SK-N-SH (cell line): ENCODE results near the gene CCDC106. TPM values are rescaled to one million over a fixed set of nuclear protein-coding genes. Genes with fewer than 3 reads are reported as not detected.

ENCODE experiments used
- CTCF ChIA-PET: fragments of 300-600, 350-600 bp; formaldehyde crosslinking; extraction: SDS; loops from one replicate; lab custom pipeline; 2021; lab: Yijun Ruan, JAX
- POLR2A ChIA-PET: fragments of 350-600 bp; sonication (Branson Sonifier 250); formaldehyde crosslinking; extraction: SDS; loops from one replicate; lab custom pipeline; 2020; ENCODE audit warnings: antibody characterized with exemption, inconsistent platforms; lab: Yijun Ruan, JAX
- DNase-seq: peaks from one replicate; pipeline ENCODE4 v3.0.0; 2012
- H2AFZ ChIP-seq: fragments of 200-600 bp; sonication (generic); 2 replicates; pipeline ENCODE4 v1.8.1; 2016; ENCODE audit warnings: antibody characterized with exemption, mild to moderate bottlenecking, low read depth
- H3F3A ChIP-seq: fragments of 200-600 bp; sonication (generic); replicated peaks from 2 replicates; pipeline ENCODE3; 2016; ENCODE audit warnings: antibody characterized with exemption, mild to moderate bottlenecking; ENCODE audit not compliant: insufficient read depth
- H3K27ac ChIP-seq, 2 experiments: fragments of 200-500 bp in 1 of 2; fragments of 200-600 bp in 1 of 2; sonication (Bioruptor generic) in 1 of 2; sonication (generic), shearing (Covaris generic) in 1 of 2; 2 replicates each; pipeline versions ENCODE4 v1.5.1 to v1.6.1; 2014 to 2016; ENCODE audit warnings: low read depth in 2 of 2, inconsistent platforms in 1 of 2, low read length in 1 of 2, mild to moderate bottlenecking in 1 of 2, mixed read lengths in 1 of 2
- H3K27me3 ChIP-seq: fragments of 200-600 bp; sonication (generic), shearing (Covaris generic); 2 replicates; pipeline ENCODE4 v1.6.1; 2016; ENCODE audit warnings: mixed run types; ENCODE audit not compliant: insufficient read depth
- H3K36me3 ChIP-seq, 2 experiments: fragments of 200-500 bp in 1 of 2; fragments of 200-600 bp in 1 of 2; sonication (Bioruptor generic) in 1 of 2; sonication (generic) in 1 of 2; replicated peaks in 1 of 2; 2 replicates each; pipeline versions ENCODE3 to v1.5.1; 2014 to 2016; ENCODE audit warnings: low read length in 1 of 2, mild to moderate bottlenecking in 1 of 2; ENCODE audit not compliant: insufficient read depth in 2 of 2, control insufficient read depth in 1 of 2
- H3K4me1 ChIP-seq, 2 experiments: fragments of 200-500 bp in 1 of 2; fragments of 200-600 bp in 1 of 2; sonication (Bioruptor generic) in 1 of 2; sonication (generic), shearing (Covaris generic) in 1 of 2; 2 replicates each; pipeline versions ENCODE4 v1.5.1 to v1.6.1; 2014 to 2016; ENCODE audit warnings: low read depth in 1 of 2, low read length in 1 of 2, mixed run types in 1 of 2; ENCODE audit not compliant: insufficient read depth in 2 of 2, control insufficient read depth in 1 of 2
- H3K4me2 ChIP-seq: fragments of 200-600 bp; sonication (generic), shearing (Covaris generic); 2 replicates; pipeline ENCODE4 v1.6.1; 2017; ENCODE audit warnings: mixed run types
- H3K4me3 ChIP-seq, 2 experiments: fragments of 200-500 bp in 1 of 2; fragments of 200-600 bp in 1 of 2; sonication (Bioruptor generic) in 1 of 2; sonication (generic), shearing (Covaris generic) in 1 of 2; 2 replicates each; pipeline versions ENCODE4 v1.5.1 to v1.8.1; 2014 to 2016; ENCODE audit warnings: low read depth in 2 of 2, inconsistent platforms in 1 of 2, low read length in 1 of 2, mild to moderate bottlenecking in 1 of 2, mixed read lengths in 1 of 2, moderate library complexity in 1 of 2
- H3K79me2 ChIP-seq: fragments of 200-600 bp; sonication (generic); 2 replicates; pipeline ENCODE4 v1.8.1; 2017; ENCODE audit warnings: mild to moderate bottlenecking; ENCODE audit not compliant: insufficient read depth
- H3K9ac ChIP-seq: fragments of 200-600 bp; sonication (generic); 2 replicates; pipeline ENCODE4 v1.6.1; 2017; ENCODE audit warnings: mixed run types
- H3K9me2 ChIP-seq: fragments of 200-600 bp; sonication (generic); 2 replicates; pipeline ENCODE4 v1.6.1; 2017; ENCODE audit warnings: mixed run types
- H3K9me3 ChIP-seq: fragments of 200-600 bp; sonication (generic); 2 replicates; pipeline ENCODE4 v1.6.1; 2017; ENCODE audit warnings: mixed run types, mild to moderate bottlenecking, moderate library complexity
- H4K20me1 ChIP-seq: fragments of 200-600 bp; sonication (generic); 2 replicates; pipeline ENCODE4 v1.6.1; 2017; ENCODE audit warnings: mild to moderate bottlenecking, mixed run types; ENCODE audit not compliant: insufficient read depth
- CHD2 ChIP-seq: fragments of 150-350 bp; IDR thresholded peaks from 2 replicates; pipeline ENCODE4 v1.6.1; 2018; ENCODE audit warnings: low read length; ENCODE audit not compliant: partially characterized antibody
- ELF1 ChIP-seq: IDR thresholded peaks from 2 replicates; pipeline ENCODE4 v1.4.0; 2012
- EP300 ChIP-seq, 2 experiments: IDR thresholded peaks; 2 replicates each; pipeline versions ENCODE4 v1.4.0 to v1.6.1; 2012; ENCODE audit warnings: borderline replicate concordance in 1 of 2, low read depth in 1 of 2, low read length in 1 of 2
- EZH2phosphoT487 ChIP-seq: fragments of 200-600 bp; sonication (generic); IDR thresholded peaks from 2 replicates; pipeline ENCODE4 v1.6.1; 2017; ENCODE audit warnings: low read depth, mixed run types, mild to moderate bottlenecking, antibody characterized with exemption, moderate library complexity, borderline replicate concordance
- FOXM1 ChIP-seq: IDR thresholded peaks from 2 replicates; pipeline ENCODE4 v1.4.0; 2012; ENCODE audit warnings: low read depth, mild to moderate bottlenecking
- MEF2A ChIP-seq: IDR thresholded peaks from 2 replicates; pipeline ENCODE4 v1.4.0; 2012; ENCODE audit warnings: low read depth, borderline replicate concordance
- NRF1 ChIP-seq: IDR thresholded peaks from 2 replicates; pipeline ENCODE4 v1.6.1; 2012; ENCODE audit warnings: low read depth, mild to moderate bottlenecking, low read length
- POLR2AphosphoS5 ChIP-seq: IDR thresholded peaks from 2 replicates; pipeline ENCODE4 v1.6.1; 2012; ENCODE audit warnings: low read depth, low read length
- RAD21 ChIP-seq: IDR thresholded peaks from 2 replicates; pipeline ENCODE4 v1.6.1; 2012; ENCODE audit warnings: mild to moderate bottlenecking, low read length
- RCOR1 ChIP-seq: fragments of 150-350 bp; IDR thresholded peaks from 2 replicates; pipeline ENCODE4 v1.6.1; 2017; ENCODE audit warnings: antibody characterized with exemption, low read length
- RXRA ChIP-seq: IDR thresholded peaks from 2 replicates; pipeline ENCODE4 v1.4.0; 2012; ENCODE audit warnings: low read depth, mild to moderate bottlenecking, borderline replicate concordance
- SIN3A ChIP-seq: IDR thresholded peaks from 2 replicates; pipeline ENCODE4 v1.6.1; 2012; ENCODE audit warnings: low read depth, mild to moderate bottlenecking, low read length, moderate library complexity, borderline replicate concordance
- SMC3 ChIP-seq: IDR thresholded peaks from 2 replicates; pipeline ENCODE4 v1.6.1; 2012; ENCODE audit warnings: low read depth, low read length, improper control_type of control experiment
- TAF1 ChIP-seq: IDR thresholded peaks from 2 replicates; pipeline ENCODE4 v1.6.1; 2012; ENCODE audit warnings: low read depth, mild to moderate bottlenecking, low read length, moderate library complexity, borderline replicate concordance
- TCF12 ChIP-seq: IDR thresholded peaks from 2 replicates; pipeline ENCODE4 v1.4.0; 2012
- WGBS: methylation state at CpG from one replicate; pipeline ENCODE4 v1.1.6; 2017; ENCODE audit warnings: low lambda C conversion rate; 5-methylcytosine and 5-hydroxymethylcytosine counted together
- polyA plus RNA-seq, 3 experiments: library from polyadenylated mRNA; depleted of rRNA; stranded (reverse); fragments of >200 nt; gene quantifications; 2 replicates each; pipeline ENCODE4 v1.2.3, GENCODE V29; 2012
- TF ChIP-seq, protein P1 (sequence below): fragments of 200-600 bp; sonication (generic); IDR thresholded peaks from 2 replicates; pipeline ENCODE4 v1.6.1; 2017; ENCODE audit warnings: antibody characterized with exemption, mild to moderate bottlenecking, moderate library complexity
- TF ChIP-seq, protein P2 (sequence below): IDR thresholded peaks from 2 replicates; pipeline ENCODE4 v1.4.0; 2012; ENCODE audit warnings: low read depth
- TF ChIP-seq, protein P3 (sequence below): IDR thresholded peaks from 2 replicates; pipeline ENCODE4 v1.4.0; 2012; ENCODE audit warnings: low read depth, borderline replicate concordance
- TF ChIP-seq, protein P4 (sequence below): fragments of 150-350 bp; IDR thresholded peaks from 2 replicates; pipeline ENCODE4 v1.6.1; 2017; ENCODE audit warnings: antibody characterized with exemption, low read length, low read depth, borderline replicate concordance
- TF ChIP-seq, protein P5 (sequence below): IDR thresholded peaks from 2 replicates; pipeline ENCODE4; 2012

The CCDC106 gene
- polyA plus RNA-seq, 1 of the 3 experiments (the other 2 are of a cell fraction), result 27.1 TPM

DNA sequence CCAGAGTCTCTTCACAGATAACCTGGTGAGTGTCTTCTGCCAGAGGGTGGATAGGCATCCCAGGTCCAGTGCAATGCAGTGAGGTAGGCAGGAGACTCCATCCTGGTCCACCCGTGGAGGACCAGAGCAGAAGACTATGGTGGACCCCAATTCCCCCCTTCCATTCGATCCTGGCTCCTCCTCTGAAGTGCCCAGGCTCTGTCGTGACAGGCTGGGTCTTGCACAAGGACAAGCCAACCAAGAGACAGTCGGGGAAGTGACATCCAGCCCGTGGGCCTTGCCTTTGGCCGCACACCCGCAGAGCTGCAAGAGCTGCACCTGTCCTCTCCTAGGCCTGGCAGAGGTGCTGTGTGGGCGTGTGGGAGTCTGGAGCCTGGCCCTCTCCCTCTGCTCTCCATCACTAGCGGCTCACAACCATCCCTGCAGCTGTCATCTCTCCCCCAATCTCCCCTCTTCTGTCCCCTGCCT is 26.8 kb upstream of the CCDC106 start:
- no peaks in the 10 kb centered on the region for H3K9me3 ChIP-seq
- POLR2A ChIA-PET, result interaction anchor here (0.8 kb wide), 1 partner anchor 16 kb away, joined by 3 read pairs; the partner anchor contains the start of gene ZNF865

More for the DNA sequence above, 26.8 kb upstream of the CCDC106 start:
- Histone ChIP-seq H3K9ac (no peak overlapping the region), H3K27me3 (no peaks in the 10 kb centered on the region), H3K36me3 (peaks cover 0 to 15% of the 10 kb centered on the region in 2 experiments), H3F3A (peaks cover 12% of the 10 kb centered on the region), H2AFZ (no peak overlapping the region), H3K4me2 (no peak overlapping the region), H3K27ac (no peak overlapping the region), H4K20me1 (no peaks in the 10 kb centered on the region), H3K4me1 (peaks cover 0 to 2% of the 10 kb centered on the region in 2 experiments; a peak in 1 of 4 replicates), H3K4me3 (no peak overlapping the region), H3K79me2 (peaks cover 11% of the 10 kb centered on the region; the same call in 1 of the 2 replicates), H3K9me2 (no peaks in the 10 kb centered on the region)
- 40% methylated on average over 1 of the region's 9 CpGs for WGBS
- CTCF ChIA-PET, result interaction anchor here (0.9 to 6.7 kb wide), 4 partner anchors 11 to 154 kb away, joined by 3 to 40 read pairs (median 4); partner anchors contain the start of genes ZNF524 and ZNF580
- DNase-seq, result no peak
- TF ChIP-seq EP300 (IDR thresholded peaks at IDR 0.05; ENCODE audit: borderline replicate concordance in 1 of 2, low read depth in 1 of 2, low read length in 1 of 2) (no peak), EZH2phosphoT487 (no peak), RAD21 (no peak), MEF2A (no peak), CHD2 (no peak), SIN3A (no peak), TCF12 (no peak), NRF1 (no peak), TAF1 (no peak), RXRA (no peak), POLR2AphosphoS5 (no peak), ELF1 (no peak), FOXM1 (no peak), RCOR1 (no peak), SMC3 (no peak)
- TF ChIP-seq, protein P1, sequence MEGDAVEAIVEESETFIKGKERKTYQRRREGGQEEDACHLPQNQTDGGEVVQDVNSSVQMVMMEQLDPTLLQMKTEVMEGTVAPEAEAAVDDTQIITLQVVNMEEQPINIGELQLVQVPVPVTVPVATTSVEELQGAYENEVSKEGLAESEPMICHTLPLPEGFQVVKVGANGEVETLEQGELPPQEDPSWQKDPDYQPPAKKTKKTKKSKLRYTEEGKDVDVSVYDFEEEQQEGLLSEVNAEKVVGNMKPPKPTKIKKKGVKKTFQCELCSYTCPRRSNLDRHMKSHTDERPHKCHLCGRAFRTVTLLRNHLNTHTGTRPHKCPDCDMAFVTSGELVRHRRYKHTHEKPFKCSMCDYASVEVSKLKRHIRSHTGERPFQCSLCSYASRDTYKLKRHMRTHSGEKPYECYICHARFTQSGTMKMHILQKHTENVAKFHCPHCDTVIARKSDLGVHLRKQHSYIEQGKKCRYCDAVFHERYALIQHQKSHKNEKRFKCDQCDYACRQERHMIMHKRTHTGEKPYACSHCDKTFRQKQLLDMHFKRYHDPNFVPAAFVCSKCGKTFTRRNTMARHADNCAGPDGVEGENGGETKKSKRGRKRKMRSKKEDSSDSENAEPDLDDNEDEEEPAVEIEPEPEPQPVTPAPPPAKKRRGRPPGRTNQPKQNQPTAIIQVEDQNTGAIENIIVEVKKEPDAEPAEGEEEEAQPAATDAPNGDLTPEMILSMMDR, result no peak
- TF ChIP-seq, protein P2, sequence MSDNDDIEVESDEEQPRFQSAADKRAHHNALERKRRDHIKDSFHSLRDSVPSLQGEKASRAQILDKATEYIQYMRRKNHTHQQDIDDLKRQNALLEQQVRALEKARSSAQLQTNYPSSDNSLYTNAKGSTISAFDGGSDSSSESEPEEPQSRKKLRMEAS, result no peak
- TF ChIP-seq, protein P3, sequence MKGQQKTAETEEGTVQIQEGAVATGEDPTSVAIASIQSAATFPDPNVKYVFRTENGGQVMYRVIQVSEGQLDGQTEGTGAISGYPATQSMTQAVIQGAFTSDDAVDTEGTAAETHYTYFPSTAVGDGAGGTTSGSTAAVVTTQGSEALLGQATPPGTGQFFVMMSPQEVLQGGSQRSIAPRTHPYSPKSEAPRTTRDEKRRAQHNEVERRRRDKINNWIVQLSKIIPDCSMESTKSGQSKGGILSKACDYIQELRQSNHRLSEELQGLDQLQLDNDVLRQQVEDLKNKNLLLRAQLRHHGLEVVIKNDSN, result no peak
- TF ChIP-seq, protein P4, sequence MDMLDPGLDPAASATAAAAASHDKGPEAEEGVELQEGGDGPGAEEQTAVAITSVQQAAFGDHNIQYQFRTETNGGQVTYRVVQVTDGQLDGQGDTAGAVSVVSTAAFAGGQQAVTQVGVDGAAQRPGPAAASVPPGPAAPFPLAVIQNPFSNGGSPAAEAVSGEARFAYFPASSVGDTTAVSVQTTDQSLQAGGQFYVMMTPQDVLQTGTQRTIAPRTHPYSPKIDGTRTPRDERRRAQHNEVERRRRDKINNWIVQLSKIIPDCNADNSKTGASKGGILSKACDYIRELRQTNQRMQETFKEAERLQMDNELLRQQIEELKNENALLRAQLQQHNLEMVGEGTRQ, result no peak
- TF ChIP-seq, protein P5, sequence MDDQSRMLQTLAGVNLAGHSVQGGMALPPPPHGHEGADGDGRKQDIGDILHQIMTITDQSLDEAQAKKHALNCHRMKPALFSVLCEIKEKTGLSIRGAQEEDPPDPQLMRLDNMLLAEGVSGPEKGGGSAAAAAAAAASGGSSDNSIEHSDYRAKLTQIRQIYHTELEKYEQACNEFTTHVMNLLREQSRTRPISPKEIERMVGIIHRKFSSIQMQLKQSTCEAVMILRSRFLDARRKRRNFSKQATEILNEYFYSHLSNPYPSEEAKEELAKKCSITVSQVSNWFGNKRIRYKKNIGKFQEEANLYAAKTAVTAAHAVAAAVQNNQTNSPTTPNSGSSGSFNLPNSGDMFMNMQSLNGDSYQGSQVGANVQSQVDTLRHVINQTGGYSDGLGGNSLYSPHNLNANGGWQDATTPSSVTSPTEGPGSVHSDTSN, result no peak
